Activated T-cell treated with anti-CD3 and anti-CD28 coated beads, Interleukin-2, amount 50 U/mL, for 4 hours (primary cell): ENCODE measurements around the gene KRTAP10-8. TPM values are rescaled to one million over a fixed set of nuclear protein-coding genes. Genes with fewer than 3 reads are reported as not detected.
"Not testable (repeated sequence)": the region's sequence is repeated elsewhere in the genome, so short reads cannot be mapped to it uniquely, and the experiment has no call there.

Source experiments
- ATAC-seq, 2 donors: fragments of 200-7000 bp; cut with Tn5 transposase; one replicate each; pipeline ENCODE4 v1.10.0; 2021
- DNase-seq: peaks from one replicate; pipeline ENCODE4 v3.0.0-alpha.2; 2020
- H3K27me3 Mint-ChIP-seq: one replicate; pipeline ENCODE4 v1.8.0; 2021; ENCODE audit warnings: low read depth, mixed read lengths
- H3K36me3 Mint-ChIP-seq: one replicate; pipeline ENCODE4 v1.8.0; 2022; ENCODE audit warnings: mixed read lengths; ENCODE audit not compliant: insufficient read depth
- H3K4me1 Mint-ChIP-seq: one replicate; pipeline ENCODE4 v1.8.0; 2021; ENCODE audit warnings: low read depth, mixed read lengths
- H3K4me3 Mint-ChIP-seq: one replicate; pipeline ENCODE4 v1.8.0; 2021; ENCODE audit warnings: mild to moderate bottlenecking, moderate library complexity, mixed read lengths
- H3K9me3 Mint-ChIP-seq: one replicate; pipeline ENCODE4 v1.8.0; 2021; ENCODE audit warnings: mixed read lengths
- total RNA-seq, 3 donors: library from RNA; stranded (reverse); gene quantifications; one replicate each; pipeline ENCODE4 v1.2.1, GENCODE V29; 2021

KRTAP10-8 gene
- total RNA-seq, 3 donors from 2014 or later = not detected

GRCh38 chr21:44574457-44575306, 37.2 kb upstream of the KRTAP10-8 start:
- DNase-seq (no peak), ATAC-seq (no peak)
- Mint-ChIP-seq H3K4me3 (no peak overlapping the region), H3K36me3 (peaks cover 2% of the 10 kb centered on the region), H3K4me1 (peaks cover 4% of the 10 kb centered on the region), H3K27me3 (peaks cover 10% of the 10 kb centered on the region), H3K9me3 (peaks cover 12% of the 10 kb centered on the region)

GRCh38 chr21:44575307-44576024, 36.4 kb upstream of the KRTAP10-8 start:
- H3K4me1 Mint-ChIP-seq = peaks cover 4% of the 10 kb centered on the region
- no peak for ATAC-seq
- H3K27me3 Mint-ChIP-seq = peaks cover 10% of the 10 kb centered on the region
- no peak for DNase-seq
- peaks cover 2% of the 10 kb centered on the region for H3K36me3 Mint-ChIP-seq
- no peak overlapping the region for H3K4me3 Mint-ChIP-seq
- peaks cover 12% of the 10 kb centered on the region for H3K9me3 Mint-ChIP-seq

- ATAC-seq (no peak), DNase-seq (no peak)
- Mint-ChIP-seq H3K9me3 (peaks cover 14% of the 10 kb centered on the region), H3K36me3 (peaks cover 2% of the 10 kb centered on the region), H3K4me3 (no peak overlapping the region), H3K27me3 (peaks cover 10% of the 10 kb centered on the region), H3K4me1 (peaks cover 4% of the 10 kb centered on the region)
Measured at GRCh38 chr21:44576025-44576420, 35.9 kb upstream of the KRTAP10-8 start.

GRCh38 chr21:44578371-44579055, 33.4 kb upstream of the KRTAP10-8 start:
- Mint-ChIP-seq H3K36me3 (peaks cover 2% of the 10 kb centered on the region), H3K27me3 (peaks cover 4% of the 10 kb centered on the region), H3K4me1 (peaks cover 11% of the 10 kb centered on the region), H3K4me3 (no peak overlapping the region), H3K9me3 (peaks cover 19% of the 10 kb centered on the region)
- no peak for DNase-seq
- ATAC-seq = no peak

DNA sequence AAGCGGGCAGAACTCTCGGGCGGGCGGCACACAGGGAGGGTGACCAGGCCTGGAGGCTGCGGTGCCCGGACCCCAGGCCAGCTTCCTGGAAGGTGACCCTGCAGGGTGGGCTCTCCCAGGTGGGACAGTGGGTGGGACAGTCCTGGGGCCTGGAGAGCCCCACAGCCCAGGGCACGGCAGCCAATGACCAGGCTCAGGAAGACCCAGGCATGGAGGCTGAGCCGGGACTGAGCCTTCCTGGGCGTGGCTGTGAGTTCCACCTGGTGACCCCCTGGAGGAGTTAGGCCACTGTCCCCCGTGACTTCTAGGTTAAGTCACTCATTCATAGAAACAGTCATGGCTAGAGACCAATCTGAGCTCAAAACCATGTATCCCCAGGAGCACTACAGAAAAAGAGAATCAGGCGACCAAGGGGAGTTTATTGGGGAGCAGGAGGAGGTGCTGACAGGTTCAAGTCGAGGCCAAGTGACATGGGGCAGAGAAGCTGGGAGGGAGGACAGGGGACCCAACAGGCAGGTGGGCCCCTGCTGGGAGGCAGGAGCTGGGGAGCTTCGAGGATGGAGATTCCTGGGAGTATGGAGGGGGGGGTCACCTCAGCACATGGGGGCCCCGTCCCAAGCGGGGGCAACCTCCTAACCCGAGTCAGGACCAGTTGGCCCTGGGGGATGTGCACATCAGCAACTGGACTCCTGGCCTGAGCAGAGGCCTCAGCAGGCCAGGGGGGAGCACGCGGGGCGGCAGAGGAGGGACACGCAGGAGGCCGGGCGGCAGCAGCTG, 32.6 kb upstream of the KRTAP10-8 start:
- Mint-ChIP-seq H3K4me3 (no peak overlapping the region), H3K4me1 (peaks cover 18% of the 10 kb centered on the region), H3K9me3 (peaks cover 19% of the 10 kb centered on the region), H3K36me3 (peaks cover 2% of the 10 kb centered on the region), H3K27me3 (peaks cover 4% of the 10 kb centered on the region)
- no peak for DNase-seq
- no peak for ATAC-seq

- ATAC-seq (no peak), DNase-seq (no peak)
- H3K27me3 Mint-ChIP-seq = peaks cover 6% of the 10 kb centered on the region
- peaks cover 2% of the 10 kb centered on the region for H3K36me3 Mint-ChIP-seq
- H3K9me3 Mint-ChIP-seq = peaks cover 19% of the 10 kb centered on the region
- no peak overlapping the region for H3K4me3 Mint-ChIP-seq
- H3K4me1 Mint-ChIP-seq = peaks cover 17% of the 10 kb centered on the region
Measured at GRCh38 chr21:44579833-44580144, 32.1 kb upstream of the KRTAP10-8 start.

DNA sequence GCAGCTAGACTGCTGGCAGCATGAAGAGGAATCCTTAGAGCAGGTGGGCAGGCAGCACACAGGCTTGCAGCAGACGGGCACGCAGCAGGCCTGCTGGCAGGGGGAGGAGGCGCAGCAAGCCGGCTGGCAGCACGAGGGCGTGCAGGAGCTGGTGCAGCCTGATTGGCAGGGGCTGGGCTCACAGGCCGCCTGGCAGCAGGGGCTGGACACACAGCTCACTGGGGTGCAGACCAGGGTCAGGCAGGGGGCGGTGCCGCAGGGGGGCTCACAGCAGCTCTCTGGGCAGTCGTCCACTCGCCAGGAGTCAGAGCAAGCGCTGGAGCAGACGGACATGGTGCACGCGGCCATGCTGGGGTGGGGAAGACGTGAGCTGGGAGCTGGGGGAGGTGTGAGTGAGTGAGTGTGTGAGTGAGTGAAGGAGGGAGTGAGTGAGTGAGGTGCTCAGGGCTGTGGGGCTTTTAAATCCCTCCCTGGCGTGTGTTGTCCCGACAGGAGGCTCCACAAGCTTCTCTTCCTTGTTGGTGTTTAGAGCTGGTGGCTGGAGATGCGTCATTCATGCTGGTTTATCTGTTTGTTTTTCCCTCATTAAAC, 31.6 kb upstream of the KRTAP10-8 start, which contains the start of gene KRTAP10-5:
TSS of gene KRTAP10-5 (minus strand) at position 374 of the 591 bp plus-strand sequence. CDS start at position 348, 26 bp downstream.
- DNase-seq, H3K4me3 Mint-ChIP-seq, H3K27me3 Mint-ChIP-seq, ATAC-seq, H3K36me3 Mint-ChIP-seq: not testable (repeated sequence)
- peaks cover 19% of the 10 kb centered on the region for H3K9me3 Mint-ChIP-seq
- H3K4me1 Mint-ChIP-seq = peaks cover 17% of the 10 kb centered on the region

DNA sequence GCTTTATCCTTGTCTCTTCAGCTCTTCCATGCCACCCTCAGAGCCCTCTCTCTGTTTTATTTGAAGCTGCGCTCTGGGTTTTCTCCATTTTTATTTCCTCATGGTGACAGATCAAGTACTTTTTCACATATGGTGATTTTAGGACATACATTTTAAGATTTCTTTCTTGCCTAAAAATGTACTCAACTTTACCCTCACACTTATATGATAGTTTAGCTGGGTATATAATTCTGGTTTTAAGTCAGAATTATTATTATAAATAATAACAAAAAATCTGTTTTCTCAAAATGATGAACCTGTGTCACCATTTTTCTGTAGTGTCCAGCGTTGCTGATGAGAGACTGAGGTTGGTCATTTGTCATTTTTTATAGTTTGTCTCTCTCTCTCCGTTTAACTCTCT, 30.7 kb upstream of the KRTAP10-8 start:
- no peak overlapping the region for H3K4me3 Mint-ChIP-seq
- no peak for DNase-seq
- H3K27me3 Mint-ChIP-seq = peaks cover 10% of the 10 kb centered on the region
- H3K9me3 Mint-ChIP-seq = peaks cover 19% of the 10 kb centered on the region
- no peak for ATAC-seq
- peaks cover 2% of the 10 kb centered on the region for H3K36me3 Mint-ChIP-seq
- H3K4me1 Mint-ChIP-seq = peaks cover 17% of the 10 kb centered on the region

DNA sequence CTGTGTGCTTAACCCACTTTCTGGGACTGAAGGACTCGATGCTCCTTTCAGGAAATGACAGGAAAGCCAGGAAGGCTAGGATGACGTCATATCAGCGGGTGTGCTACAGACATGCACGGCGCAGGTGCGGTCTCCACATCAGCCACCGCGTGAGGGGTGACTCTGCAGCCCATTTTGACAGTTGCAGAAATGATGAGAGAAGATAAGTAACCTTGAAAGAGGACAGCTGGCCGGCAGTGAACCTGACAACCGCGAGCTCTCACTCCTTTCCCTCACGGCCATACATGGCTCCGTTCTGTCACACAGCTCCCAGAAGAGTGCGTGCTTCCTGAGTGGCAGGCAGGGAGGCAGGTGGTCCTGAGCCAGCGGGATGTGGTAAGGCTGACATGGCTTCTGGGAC, 29.8 kb upstream of the KRTAP10-8 start:
- H3K9me3 Mint-ChIP-seq = peaks cover 19% of the 10 kb centered on the region
- no peak for ATAC-seq
- peaks cover 2% of the 10 kb centered on the region for H3K36me3 Mint-ChIP-seq
- H3K4me1 Mint-ChIP-seq = peaks cover 17% of the 10 kb centered on the region
- no peak overlapping the region for H3K4me3 Mint-ChIP-seq
- no peak for DNase-seq
- peaks cover 18% of the 10 kb centered on the region for H3K27me3 Mint-ChIP-seq

DNA sequence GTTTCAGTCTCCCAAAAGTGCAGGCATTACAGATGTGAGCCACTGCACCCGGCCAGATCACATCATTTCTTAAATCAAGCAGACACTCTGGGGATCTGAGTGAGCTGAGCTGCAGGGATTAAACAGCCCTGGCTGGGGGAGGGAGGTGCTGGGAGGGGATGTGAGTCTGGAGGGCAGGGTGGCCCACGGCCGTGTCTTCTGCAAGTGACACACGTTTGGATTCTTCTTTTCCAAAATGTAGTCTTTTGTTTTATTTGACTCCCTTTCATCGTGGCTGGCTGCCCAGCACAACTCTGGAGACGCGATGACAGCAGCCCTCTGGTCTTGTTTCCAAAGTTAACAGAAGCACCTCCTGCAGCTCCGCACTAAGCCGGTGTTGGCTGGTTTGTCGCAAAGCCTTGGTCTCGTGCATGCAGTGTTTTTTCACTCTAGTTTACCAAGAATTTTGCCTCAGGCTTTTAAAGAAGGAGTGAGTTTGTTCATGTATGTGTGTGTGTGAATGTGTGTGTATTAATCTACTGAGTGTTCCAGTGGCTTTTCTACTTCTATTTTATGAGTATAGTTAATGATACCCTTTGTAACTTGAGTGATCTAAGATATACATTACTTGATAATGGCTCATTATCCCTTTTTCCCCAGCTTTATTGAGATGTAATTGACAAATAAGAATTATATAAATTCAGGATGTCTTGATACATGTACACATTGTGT, 28.6 kb upstream of the KRTAP10-8 start:
- H3K4me3 Mint-ChIP-seq = no peak overlapping the region
- H3K9me3 Mint-ChIP-seq = peaks cover 12% of the 10 kb centered on the region
- H3K36me3 Mint-ChIP-seq = no peaks in the 10 kb centered on the region
- H3K27me3 Mint-ChIP-seq = peaks cover 21% of the 10 kb centered on the region
- peaks cover 17% of the 10 kb centered on the region for H3K4me1 Mint-ChIP-seq
- ATAC-seq (no peak), DNase-seq (no peak)

GRCh38 chr21:44583800-44584147, 28.1 kb upstream of the KRTAP10-8 start:
- Mint-ChIP-seq H3K4me1 (peaks cover 17% of the 10 kb centered on the region), H3K36me3 (no peaks in the 10 kb centered on the region), H3K27me3 (peaks cover 21% of the 10 kb centered on the region), H3K9me3 (peaks cover 12% of the 10 kb centered on the region), H3K4me3 (no peak overlapping the region)
- no peak for DNase-seq
- peak; percentile 63 to 82 for ATAC-seq

DNA sequence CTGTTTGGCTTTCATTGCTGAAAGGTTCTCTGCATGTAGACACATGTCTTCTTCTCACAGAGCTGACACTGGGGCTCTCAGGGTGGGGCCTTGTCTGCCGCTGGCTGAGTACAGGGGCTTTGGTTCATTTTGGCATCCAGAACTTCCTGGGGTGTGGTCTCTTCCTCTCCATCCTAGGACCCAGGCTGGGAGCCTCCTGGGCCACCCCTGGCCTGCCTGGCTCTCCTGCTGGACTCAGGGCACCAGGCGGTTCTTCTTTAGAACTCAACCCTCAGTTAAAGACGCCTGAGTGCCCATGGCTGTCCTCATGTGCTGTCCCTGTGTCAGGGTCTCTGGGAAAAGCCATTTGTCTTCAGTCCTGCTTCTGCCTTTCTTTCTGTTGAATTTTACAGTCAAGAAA, 26.0 kb upstream of the KRTAP10-8 start:
- ATAC-seq (no peak), DNase-seq (no peak)
- no peak overlapping the region for H3K4me3 Mint-ChIP-seq
- peaks cover 25% of the 10 kb centered on the region for H3K27me3 Mint-ChIP-seq
- H3K9me3 Mint-ChIP-seq = peaks cover 11% of the 10 kb centered on the region
- peaks cover 17% of the 10 kb centered on the region for H3K4me1 Mint-ChIP-seq
- H3K36me3 Mint-ChIP-seq = no peaks in the 10 kb centered on the region

DNA sequence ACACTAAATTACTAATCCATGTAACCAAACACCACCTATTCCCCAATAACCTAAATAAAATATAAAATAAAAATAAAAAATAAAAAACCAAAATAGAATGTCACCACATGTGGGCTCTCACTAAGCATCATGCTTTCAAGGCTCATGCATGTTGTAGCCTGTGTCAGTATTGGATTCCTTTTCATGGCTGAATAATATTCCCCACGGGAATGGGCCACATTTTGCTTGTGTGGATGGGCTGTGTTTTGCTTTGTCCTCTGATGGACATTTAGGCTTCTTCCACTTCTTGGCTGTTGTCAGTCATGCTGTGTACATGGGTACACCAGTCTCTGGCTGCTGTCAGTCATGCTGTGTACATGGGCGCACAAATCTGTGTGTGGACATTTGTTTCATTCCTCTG, 22.8 kb upstream of the KRTAP10-8 start:
- Mint-ChIP-seq H3K36me3 (no peaks in the 10 kb centered on the region), H3K9me3 (no peaks in the 10 kb centered on the region), H3K4me1 (peaks cover 6% of the 10 kb centered on the region), H3K4me3 (no peak overlapping the region), H3K27me3 (peaks cover 28% of the 10 kb centered on the region)
- DNase-seq = no peak
- no peak for ATAC-seq
